GM18858 (cell line): ENCODE data around the gene MAGEB17.
"Not testable (repeated sequence)": the region's sequence is repeated elsewhere in the genome, so short reads cannot be mapped to it uniquely, and the experiment has no call there.

Experiments
- ATAC-seq: cut with Tn5 transposase; IDR thresholded peaks from one replicate; pipeline ENCODE4 v1.9.1; 2021; ENCODE audit not compliant: unreplicated experiment

Gene MAGEB17

DNA sequence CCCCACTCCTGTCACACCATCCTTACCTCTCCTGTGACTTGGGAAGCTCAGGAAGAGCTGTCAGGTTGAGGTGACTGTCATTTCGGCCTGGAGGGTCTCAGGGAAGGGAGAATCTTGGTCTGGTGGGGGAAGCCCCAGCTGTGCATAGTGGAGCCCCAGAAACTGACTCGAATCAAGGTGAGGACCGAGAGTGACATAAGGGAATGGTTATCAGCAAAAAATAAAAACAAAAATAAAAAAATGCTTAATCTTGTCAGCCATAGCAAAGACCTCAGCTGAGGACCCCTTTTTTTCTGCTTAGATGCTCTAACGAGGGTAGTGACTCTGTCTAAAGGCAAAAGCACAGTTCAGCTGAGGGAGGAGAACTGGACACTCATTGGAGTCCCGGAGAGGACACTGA, at the start of gene MAGEB17:
TSS of gene MAGEB17 (plus strand) at position 301 of the 400 bp plus-strand sequence. CDS start 2,902 bp downstream, outside the sequence.
- ATAC-seq = no peak

GRCh38 chrX:16119353-16120220, 47.7 kb upstream of the MAGEB17 start:
- peak; percentile 83 for ATAC-seq

- no peak for ATAC-seq
Measured at GRCh38 chrX:16120431-16120830, 46.9 kb upstream of the MAGEB17 start.

DNA sequence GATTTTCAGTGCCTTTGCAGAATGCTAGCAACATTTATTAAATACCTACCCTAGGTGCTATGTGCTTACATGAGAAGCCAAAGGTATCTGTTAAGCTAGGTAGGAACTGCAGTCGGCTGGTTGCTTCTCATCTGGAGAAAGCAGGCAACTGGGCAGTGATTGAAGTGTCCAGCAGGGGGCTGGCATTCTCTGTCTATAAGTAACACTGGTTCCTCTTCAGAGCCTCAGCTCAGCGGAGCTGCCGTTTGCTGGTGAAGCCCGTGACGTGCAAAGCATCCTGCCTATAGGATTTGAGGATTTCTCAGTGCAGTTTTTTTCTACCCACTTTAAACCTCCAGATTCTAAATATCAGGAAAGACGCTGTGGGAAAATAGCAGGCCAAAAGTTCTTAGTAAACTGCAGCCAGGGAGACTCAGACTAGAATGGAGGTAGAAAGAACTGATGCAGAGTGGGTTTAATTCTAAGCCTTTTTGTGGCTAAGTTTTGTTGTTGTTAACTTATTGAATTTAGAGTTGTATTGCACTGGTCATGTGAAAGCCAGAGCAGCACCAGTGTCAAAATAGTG, 44.0 kb upstream of the MAGEB17 start, which contains the start of gene GRPR:
TSS of gene GRPR (plus strand) at position 344 of the 565 bp plus-strand sequence. CDS start 389 bp downstream, outside the sequence.
- peak; percentile 39 for ATAC-seq

DNA sequence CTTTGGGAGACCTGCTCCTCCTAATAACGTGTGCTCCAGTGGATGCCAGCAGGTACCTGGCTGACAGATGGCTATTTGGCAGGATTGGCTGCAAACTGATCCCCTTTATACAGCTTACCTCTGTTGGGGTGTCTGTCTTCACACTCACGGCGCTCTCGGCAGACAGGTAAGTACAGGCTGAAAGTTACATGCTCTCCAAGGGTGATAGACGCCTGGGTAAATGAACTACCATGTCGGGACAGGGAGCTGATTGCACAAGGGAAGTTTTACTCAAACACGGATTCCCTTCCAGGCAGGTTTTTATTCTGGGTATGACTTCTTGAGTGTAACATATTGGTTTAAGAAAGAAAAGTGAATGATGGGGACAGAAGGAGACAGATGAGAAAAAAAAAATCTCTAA, 43.1 kb upstream of the MAGEB17 start:
- ATAC-seq = no peak

- no peak for ATAC-seq
Measured at GRCh38 chrX:16125520-16126149, 41.6 kb upstream of the MAGEB17 start.

DNA sequence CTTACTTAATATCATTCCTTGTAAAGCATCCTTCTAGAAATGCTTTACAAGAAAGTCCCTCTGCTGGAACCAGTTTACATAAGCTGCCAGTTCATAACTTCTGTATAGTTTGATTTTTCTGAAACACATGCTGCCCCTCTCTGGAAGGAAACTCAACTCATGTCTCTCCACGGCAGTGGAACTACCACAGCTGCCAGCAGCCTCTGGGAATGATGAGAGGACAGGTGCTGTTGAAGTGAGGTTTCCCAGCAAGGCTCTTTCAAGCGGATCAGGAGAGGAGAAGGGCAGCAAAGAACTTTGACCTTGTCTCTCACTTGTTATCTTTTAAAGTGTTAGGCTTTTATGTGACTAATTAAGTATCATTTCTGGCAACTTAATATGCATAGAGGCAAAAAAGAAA, 36.6 kb upstream of the MAGEB17 start:
- no peak for ATAC-seq

- no peak for ATAC-seq
Measured at GRCh38 chrX:16134936-16135335, 32.3 kb upstream of the MAGEB17 start.

DNA sequence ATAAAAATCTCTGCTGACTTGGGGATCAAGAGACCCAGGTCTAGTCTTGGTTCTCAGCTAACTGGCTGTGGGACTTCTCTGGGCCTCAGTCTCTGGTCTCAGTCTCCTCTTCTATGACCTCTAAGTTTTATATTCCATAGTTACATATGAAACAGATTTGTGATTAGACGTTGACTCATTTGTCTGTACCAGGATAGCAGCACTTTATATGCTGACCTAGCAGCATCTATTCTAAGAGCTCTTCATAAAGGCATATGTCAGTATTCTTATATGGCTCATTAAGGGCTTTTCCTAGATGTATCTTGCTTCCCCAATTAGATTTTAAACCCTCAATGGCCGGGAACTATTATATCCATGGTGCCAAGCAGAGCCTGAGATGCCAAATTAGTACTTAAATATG, 31.2 kb upstream of the MAGEB17 start:
- no peak for ATAC-seq

DNA sequence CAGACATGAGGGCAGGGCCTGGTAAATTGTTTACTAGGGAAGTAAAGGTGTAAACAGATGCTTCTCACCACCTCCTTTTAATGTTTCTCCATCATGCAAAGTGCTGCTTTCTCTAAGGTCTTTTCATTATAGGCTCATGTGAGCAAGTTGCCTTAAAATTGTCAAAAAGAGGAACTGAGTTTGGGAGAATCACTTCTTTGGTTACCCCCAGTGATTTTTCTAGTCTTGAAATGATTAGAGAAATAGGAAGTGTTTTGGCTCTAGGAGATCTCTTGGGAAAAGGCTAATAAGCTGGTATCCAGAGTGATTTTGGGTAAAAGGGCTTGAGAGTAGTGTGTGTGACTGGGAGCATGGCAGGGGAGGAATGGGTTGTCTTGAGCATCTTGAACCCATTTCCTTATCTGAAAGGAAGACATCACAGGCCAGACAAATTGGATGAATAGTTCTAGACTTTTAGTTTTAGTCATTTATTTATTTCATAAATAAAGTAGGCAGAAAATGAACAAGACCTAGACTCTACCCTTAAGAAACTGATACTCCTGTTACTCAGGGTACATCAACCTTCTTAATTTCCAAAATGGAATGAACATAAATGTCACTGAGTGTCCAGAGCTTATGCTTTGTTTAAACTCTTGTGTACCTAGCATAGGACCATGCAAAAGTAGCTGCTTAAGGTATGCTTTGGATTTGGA, 29.7 kb upstream of the MAGEB17 start:
- peak; percentile 70 for ATAC-seq

GRCh38 chrX:16138108-16138427, 29.2 kb upstream of the MAGEB17 start:
- peak; percentile 23 for ATAC-seq

DNA sequence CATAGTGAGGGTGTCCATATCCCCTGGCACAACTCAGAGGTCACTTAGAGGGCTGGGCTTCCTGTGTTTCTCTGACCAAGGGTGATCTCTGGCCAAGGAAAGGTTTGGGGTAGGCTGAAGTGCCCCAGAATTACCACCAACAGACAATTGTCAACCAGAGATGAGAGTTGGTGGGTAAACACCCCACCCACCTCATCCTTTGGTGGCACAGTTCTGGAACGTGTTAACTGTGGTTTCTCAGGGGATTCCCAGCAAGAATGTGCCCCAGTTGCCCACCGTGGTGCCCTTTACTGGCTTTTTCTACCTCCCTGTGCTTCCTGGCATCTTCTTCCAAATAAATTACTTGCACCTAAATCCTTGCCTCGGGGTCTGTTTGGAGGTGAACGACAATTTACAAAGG, 26.8 kb upstream of the MAGEB17 start:
- ATAC-seq = no peak

DNA sequence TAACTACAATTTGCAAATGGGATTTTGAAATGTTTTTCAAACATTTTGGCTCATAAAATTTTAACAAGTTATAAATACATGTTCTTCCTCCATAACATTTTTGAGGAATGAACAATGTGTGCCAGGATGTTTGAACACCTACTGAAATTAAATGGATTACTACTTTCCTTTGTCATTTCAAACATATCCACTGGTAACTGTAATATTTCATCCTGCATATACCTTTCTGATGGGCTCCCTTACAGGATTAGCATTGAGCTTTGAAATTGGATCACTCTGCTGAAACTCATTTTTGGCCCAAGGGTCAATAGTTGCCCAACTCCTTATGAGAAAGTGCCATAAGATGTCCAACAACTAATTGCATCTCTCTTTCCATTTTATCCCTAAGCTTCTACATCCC, 26.3 kb upstream of the MAGEB17 start:
- no peak for ATAC-seq

- ATAC-seq = no peak
Measured at GRCh38 chrX:16141422-16142245, 25.6 kb upstream of the MAGEB17 start.

GRCh38 chrX:16142246-16142558, 25.1 kb upstream of the MAGEB17 start:
- no peak for ATAC-seq

DNA sequence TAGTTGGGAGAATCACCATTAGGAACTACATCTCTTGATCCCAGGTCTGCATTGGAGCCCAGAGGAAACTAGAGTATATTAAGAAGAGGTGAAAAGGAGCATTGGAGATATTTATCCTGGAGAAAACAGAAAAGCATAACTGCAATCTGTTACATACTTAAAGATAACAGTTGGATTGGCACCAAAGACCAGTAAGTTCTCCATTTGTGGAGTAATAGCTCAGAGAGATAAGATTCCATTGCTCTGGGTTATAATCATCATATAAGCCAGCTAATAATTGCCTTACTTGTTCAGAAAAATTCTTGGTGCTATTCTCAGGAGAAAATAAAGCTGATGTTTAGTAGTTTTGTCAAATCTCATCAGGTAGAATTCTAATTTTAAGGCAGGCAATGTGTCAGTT, 23.3 kb upstream of the MAGEB17 start:
- ATAC-seq = no peak

DNA sequence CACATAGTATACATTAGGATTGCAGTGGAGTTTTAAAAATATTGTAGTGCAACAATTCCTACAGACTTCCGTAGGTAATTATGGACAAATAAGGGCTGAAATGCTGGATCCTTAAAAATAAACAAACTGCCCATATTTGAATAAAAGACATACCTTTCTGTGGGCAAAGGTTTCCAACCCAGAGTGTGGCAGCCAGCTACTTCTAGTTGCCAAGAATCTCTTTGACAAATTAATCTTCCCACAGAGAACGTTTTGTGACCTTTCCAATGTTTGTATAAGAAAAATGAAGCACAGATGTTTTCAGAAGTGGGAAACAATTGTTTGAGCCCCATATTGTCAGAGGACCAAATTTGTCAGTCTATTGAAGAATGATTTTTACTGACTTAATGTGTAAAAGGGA, 22.9 kb upstream of the MAGEB17 start:
- ATAC-seq = no peak

DNA sequence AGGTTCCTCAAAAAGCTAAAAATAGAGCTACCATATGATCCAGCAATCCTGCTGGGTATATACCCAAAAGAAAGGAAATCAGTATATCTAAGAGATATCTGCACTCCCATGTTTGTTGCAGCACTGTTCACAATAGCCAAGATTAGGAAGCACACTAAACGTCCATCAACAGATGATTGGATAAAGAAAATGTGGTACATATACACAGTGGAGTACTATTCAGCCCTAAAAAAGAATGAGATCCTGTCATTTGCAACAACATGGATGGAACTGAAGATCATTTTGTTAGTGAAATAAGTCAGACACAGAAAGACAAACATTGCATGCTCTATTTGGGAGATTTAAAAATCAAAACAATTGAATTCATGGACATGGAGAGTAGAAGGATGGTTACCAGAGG, 22.2 kb upstream of the MAGEB17 start:
- not testable (repeated sequence) for ATAC-seq

GRCh38 chrX:16145656-16146055, 21.6 kb upstream of the MAGEB17 start:
- no peak for ATAC-seq

GRCh38 chrX:16148896-16149295, 18.4 kb upstream of the MAGEB17 start:
- ATAC-seq = no peak

GRCh38 chrX:16155581-16156096, 11.6 kb upstream of the MAGEB17 start:
- ATAC-seq = no peak
